ENCODE measurements around the gene ENTPD5.
A peak's percentile ranks its signal among the peaks of the same experiment; 100 is the strongest.

The ENTPD5 gene

GRCh38 chr14:74018586-74019407 lies at the start of gene ENTPD5, which contains the start of gene BBOF1:
Gene ENTPD5, minus strand, starts transcription at chr14:74019288. Its CDS starts 31,186 bp downstream, at chr14:73988102.
Gene BBOF1, plus strand, starts transcription at chr14:74019349. Its CDS starts 130 bp downstream, at chr14:74019479.
- TF ChIP-seq CTCF (IDR thresholded peaks at IDR 0.05): no peak
- H3K27ac ChIP-seq: peak within 1 kb of the TSS; percentile 97
- peak; percentile 92 for DNase-seq (ENCODE audit: low spot score)
- H3K4me3 ChIP-seq: peak within 1 kb of the TSS; percentile 83

GRCh38 chr14:74065746-74066575 lies 46.9 kb upstream of the ENTPD5 start:
- TF ChIP-seq CTCF (IDR thresholded peaks at IDR 0.05): no peak

GRCh38 chr14:74064883-74065282 lies 45.8 kb upstream of the ENTPD5 start:
- no peak for DNase-seq (ENCODE audit: low spot score)
- no peak overlapping the region for H3K4me3 ChIP-seq
- no peak overlapping the region for H3K27ac ChIP-seq
- no peak for TF ChIP-seq CTCF (IDR thresholded peaks at IDR 0.05)

More at GRCh38 chr14:74065746-74066575, 46.9 kb upstream of the ENTPD5 start:
- Histone ChIP-seq H3K4me3 (no peak overlapping the region), H3K27ac (no peak overlapping the region)
- DNase-seq (ENCODE audit: low spot score): no peak

- no peak overlapping the region for H3K4me3 ChIP-seq
- H3K27ac ChIP-seq: no peak overlapping the region
- no peak for TF ChIP-seq CTCF (IDR thresholded peaks at IDR 0.05)
- DNase-seq (ENCODE audit: low spot score): no peak
These were observed 45.3 kb upstream of the ENTPD5 start for GRCh38 chr14:74064426-74064825.

- no peak overlapping the region for H3K4me3 ChIP-seq
- H3K27ac ChIP-seq: no peak overlapping the region
- DNase-seq (ENCODE audit: low spot score): no peak
- TF ChIP-seq CTCF (IDR thresholded peaks at IDR 0.05): no peak
These were observed 43.7 kb upstream of the ENTPD5 start for GRCh38 chr14:74062809-74063150.

- H3K27ac ChIP-seq: no peak overlapping the region
- no peak overlapping the region for H3K4me3 ChIP-seq
- TF ChIP-seq CTCF (IDR thresholded peaks at IDR 0.05): no peak
- DNase-seq (ENCODE audit: low spot score): no peak
These were observed 30.9 kb upstream of the ENTPD5 start for GRCh38 chr14:74049876-74050495.
